Central memory CD8-positive, alpha-beta T cell (primary cell): ENCODE results near the gene NF1.
"Not testable (repeated sequence)": the region's sequence is repeated elsewhere in the genome, so short reads cannot be mapped to it uniquely, and the experiment has no call there.

ENCODE experiments used
- ATAC-seq: fragments of 150-1000 bp; cut with Tn5 transposase; replicated peaks from 2 replicates; pipeline ENCODE4 v1.10.0; 2022; ENCODE audit warnings: mild to moderate bottlenecking, moderate FRiP score, moderate number of reproducible peaks; ENCODE audit not compliant: poor library complexity, severe bottlenecking; ENCODE audit errors: extremely low read depth
- DNase-seq, 2 donors: peaks; one replicate each; pipeline ENCODE4 v3.0.0; 2021; ENCODE audit warnings: low spot score in 2 of 2
- H3K27ac Mint-ChIP-seq: one replicate; pipeline ENCODE4 v1.8.0; 2022; ENCODE audit warnings: low read depth, mild to moderate bottlenecking, moderate library complexity, mixed read lengths
- H3K27me3 Mint-ChIP-seq: one replicate; pipeline ENCODE4 v1.8.0; 2022; ENCODE audit warnings: mixed read lengths
- H3K36me3 Mint-ChIP-seq: one replicate; pipeline ENCODE4 v1.8.0; 2022; ENCODE audit warnings: mild to moderate bottlenecking, moderate library complexity, mixed read lengths; ENCODE audit not compliant: insufficient read depth
- H3K4me1 Mint-ChIP-seq: one replicate; pipeline ENCODE4 v1.8.0; 2022; ENCODE audit warnings: mixed read lengths
- H3K4me3 Mint-ChIP-seq: one replicate; pipeline ENCODE4 v1.8.0; 2022; ENCODE audit warnings: mild to moderate bottlenecking, moderate library complexity, mixed read lengths
- H3K9me3 Mint-ChIP-seq: one replicate; pipeline ENCODE4 v1.8.0; 2022; ENCODE audit warnings: mixed read lengths

Gene NF1

GRCh38 chr17:31287932-31288331, 193.2 kb downstream of the NF1 start:
- not testable (repeated sequence) for ATAC-seq, DNase-seq, H3K9me3 Mint-ChIP-seq, H3K27ac Mint-ChIP-seq, H3K4me1 Mint-ChIP-seq, H3K27me3 Mint-ChIP-seq, H3K36me3 Mint-ChIP-seq, H3K4me3 Mint-ChIP-seq

GRCh38 chr17:31289790-31290189, 195.0 kb downstream of the NF1 start:
- ATAC-seq (no peak), DNase-seq (no peak)
- Mint-ChIP-seq H3K4me1 (peaks cover 6% of the 10 kb centered on the region), H3K27ac (no peak overlapping the region), H3K4me3 (no peak overlapping the region), H3K27me3 (no peaks in the 10 kb centered on the region), H3K36me3 (no peaks in the 10 kb centered on the region), H3K9me3 (no peaks in the 10 kb centered on the region)

- H3K4me1 Mint-ChIP-seq = peaks cover 6% of the 10 kb centered on the region
- no peaks in the 10 kb centered on the region for H3K9me3 Mint-ChIP-seq
- no peak overlapping the region for H3K4me3 Mint-ChIP-seq
- H3K27me3 Mint-ChIP-seq = no peaks in the 10 kb centered on the region
- no peak for DNase-seq
- ATAC-seq = no peak
- no peak overlapping the region for H3K27ac Mint-ChIP-seq
- no peaks in the 10 kb centered on the region for H3K36me3 Mint-ChIP-seq
Observed at GRCh38 chr17:31291820-31292219, 197.0 kb downstream of the NF1 start.

GRCh38 chr17:31293581-31293980, 198.8 kb downstream of the NF1 start:
- Mint-ChIP-seq H3K9me3 (no peaks in the 10 kb centered on the region), H3K4me1 (peaks cover 6% of the 10 kb centered on the region)
- no peak for ATAC-seq

GRCh38 chr17:31294231-31294630, 199.5 kb downstream of the NF1 start:
- Mint-ChIP-seq H3K9me3 (no peaks in the 10 kb centered on the region), H3K27me3 (no peaks in the 10 kb centered on the region), H3K36me3 (no peaks in the 10 kb centered on the region), H3K4me3 (no peak overlapping the region), H3K27ac (no peak overlapping the region), H3K4me1 (peaks cover 6% of the 10 kb centered on the region)
- ATAC-seq (no peak), DNase-seq (no peak)

More at GRCh38 chr17:31293581-31293980, 198.8 kb downstream of the NF1 start:
- no peak overlapping the region for H3K27ac Mint-ChIP-seq
- H3K4me3 Mint-ChIP-seq = no peak overlapping the region
- no peaks in the 10 kb centered on the region for H3K36me3 Mint-ChIP-seq
- DNase-seq = no peak
- H3K27me3 Mint-ChIP-seq = no peaks in the 10 kb centered on the region

GRCh38 chr17:31294820-31295488, 200.2 kb downstream of the NF1 start:
- Mint-ChIP-seq H3K4me1 (peaks cover 6% of the 10 kb centered on the region), H3K36me3 (no peaks in the 10 kb centered on the region), H3K27ac (no peak overlapping the region), H3K27me3 (no peaks in the 10 kb centered on the region), H3K4me3 (no peak overlapping the region), H3K9me3 (no peaks in the 10 kb centered on the region)
- ATAC-seq (no peak), DNase-seq (no peak)

GRCh38 chr17:31295489-31295871, 200.7 kb downstream of the NF1 start:
- DNase-seq (no peak), ATAC-seq (no peak)
- no peak overlapping the region for H3K27ac Mint-ChIP-seq
- peaks cover under 1% of the 10 kb centered on the region for H3K4me1 Mint-ChIP-seq
- H3K36me3 Mint-ChIP-seq = no peaks in the 10 kb centered on the region
- H3K4me3 Mint-ChIP-seq = no peak overlapping the region
- H3K27me3 Mint-ChIP-seq = no peaks in the 10 kb centered on the region
- H3K9me3 Mint-ChIP-seq = no peaks in the 10 kb centered on the region

GRCh38 chr17:31296142-31296541, 201.4 kb downstream of the NF1 start:
- Mint-ChIP-seq H3K27me3 (no peaks in the 10 kb centered on the region), H3K9me3 (no peaks in the 10 kb centered on the region), H3K4me1 (no peaks in the 10 kb centered on the region), H3K4me3 (no peak overlapping the region), H3K36me3 (no peaks in the 10 kb centered on the region), H3K27ac (no peak overlapping the region)
- DNase-seq (no peak), ATAC-seq (no peak)

GRCh38 chr17:31297090-31297489, 202.3 kb downstream of the NF1 start, which contains the start of gene OMG:
Gene OMG, minus strand, starts transcription at chr17:31297239. Its CDS starts 908 bp downstream, at chr17:31296331.
- Mint-ChIP-seq H3K27ac (no peak within 1 kb of the TSS), H3K27me3 (no peaks in the 10 kb centered on the region), H3K4me1 (peaks cover 9% of the 10 kb centered on the region), H3K9me3 (no peaks in the 10 kb centered on the region), H3K4me3 (no peak within 1 kb of the TSS), H3K36me3 (no peaks in the 10 kb centered on the region)
- no peak for DNase-seq
- ATAC-seq = no peak

GRCh38 chr17:31299624-31300023, 204.8 kb downstream of the NF1 start:
- ATAC-seq = no peak
- H3K9me3 Mint-ChIP-seq = no peaks in the 10 kb centered on the region
- peaks cover 21% of the 10 kb centered on the region for H3K4me1 Mint-ChIP-seq
- no peak overlapping the region for H3K27ac Mint-ChIP-seq
- no peak overlapping the region for H3K4me3 Mint-ChIP-seq
- H3K36me3 Mint-ChIP-seq = peaks cover 14% of the 10 kb centered on the region
- no peaks in the 10 kb centered on the region for H3K27me3 Mint-ChIP-seq
- DNase-seq = no peak

- no peaks in the 10 kb centered on the region for H3K27me3 Mint-ChIP-seq
- H3K36me3 Mint-ChIP-seq = peaks cover 48% of the 10 kb centered on the region
- peak overlapping the region; percentile 85 for H3K4me3 Mint-ChIP-seq
- no peaks in the 10 kb centered on the region for H3K9me3 Mint-ChIP-seq
- ATAC-seq (no peak), DNase-seq (no peak)
- no peak overlapping the region for H3K27ac Mint-ChIP-seq
- H3K4me1 Mint-ChIP-seq = peaks cover 58% of the 10 kb centered on the region
Observed at GRCh38 chr17:31307640-31308039, 212.9 kb downstream of the NF1 start.

GRCh38 chr17:31308372-31309334, 213.9 kb downstream of the NF1 start:
- Mint-ChIP-seq H3K27ac (peak overlapping the region; percentile 90), H3K4me3 (peak overlapping the region; percentile 85), H3K36me3 (peaks cover 48% of the 10 kb centered on the region), H3K4me1 (peaks cover 53% of the 10 kb centered on the region), H3K27me3 (no peaks in the 10 kb centered on the region), H3K9me3 (no peaks in the 10 kb centered on the region)
- no peak for DNase-seq
- no peak for ATAC-seq

GRCh38 chr17:31309556-31309955, 214.8 kb downstream of the NF1 start:
- Mint-ChIP-seq H3K4me3 (peak overlapping the region; percentile 85), H3K4me1 (peaks cover 49% of the 10 kb centered on the region), H3K27ac (peak overlapping the region; percentile 90), H3K9me3 (no peaks in the 10 kb centered on the region), H3K36me3 (peaks cover 42% of the 10 kb centered on the region), H3K27me3 (no peaks in the 10 kb centered on the region)
- DNase-seq (no peak), ATAC-seq (peak; percentile 47)
